ENCODE results near the gene TMEM217.
A peak's percentile ranks its signal among the peaks of the same experiment; 100 is the strongest.

The TMEM217 gene

GRCh38 chr6:37177935-37178517, 79.9 kb downstream of the TMEM217 start:
- no peak for DNase-seq

- no peak for DNase-seq
Observed at GRCh38 chr6:37177077-37177934, 80.6 kb downstream of the TMEM217 start.

- no peak for DNase-seq
Observed at GRCh38 chr6:37176268-37177076, 81.5 kb downstream of the TMEM217 start.

GRCh38 chr6:37175332-37176267, 82.3 kb downstream of the TMEM217 start:
- DNase-seq: no peak

GRCh38 chr6:37174515-37175331, 83.2 kb downstream of the TMEM217 start:
- DNase-seq: no peak

- no peak for DNase-seq
Observed at GRCh38 chr6:37174196-37174514, 83.8 kb downstream of the TMEM217 start.

- DNase-seq: peak; percentile 32
Observed at GRCh38 chr6:37173493-37174195, 84.3 kb downstream of the TMEM217 start.

GRCh38 chr6:37172912-37173492, 84.9 kb downstream of the TMEM217 start:
- no peak for DNase-seq

GRCh38 chr6:37171970-37172812, 85.8 kb downstream of the TMEM217 start:
- DNase-seq: peak; percentile 95

GRCh38 chr6:37171201-37171969, 86.6 kb downstream of the TMEM217 start:
- DNase-seq: no peak

- DNase-seq: no peak
Observed at GRCh38 chr6:37170273-37171200, 87.4 kb downstream of the TMEM217 start.

- peak; percentile 98 for DNase-seq
Observed at GRCh38 chr6:37169496-37170272, 88.3 kb downstream of the TMEM217 start, which contains the start of gene PIM1. TSS of gene PIM1 (plus strand) at chr6:37170152. CDS start at chr6:37170576, 424 bp downstream.

- peak; percentile 55 for DNase-seq
Observed at GRCh38 chr6:37168811-37169495, 89.0 kb downstream of the TMEM217 start.

- DNase-seq: no peak
Observed at GRCh38 chr6:37168163-37168758, 89.7 kb downstream of the TMEM217 start.

- no peak for DNase-seq
Observed at GRCh38 chr6:37162740-37163139, 95.2 kb downstream of the TMEM217 start.
